ENCODE results near the gene KRT5. TPM values are rescaled to one million over a fixed set of nuclear protein-coding genes. Genes with fewer than 3 reads are reported as not detected.

The KRT5 gene
- total and polyA plus RNA-seq, 10 donors = 0.23 to 1.9 (median 0.96) TPM; not detected in 3

- Histone ChIP-seq H3K9me3 (no peaks in the 10 kb centered on the region), H3K4me1 (no peaks in the 10 kb centered on the region), H3K36me3 (no peaks in the 10 kb centered on the region), H3K27me3 (replicated peaks in 1 of 7) (peaks cover 0 to 10% (median 0%) of the 10 kb centered on the region in 7 donors), H3K4me3 (no peak overlapping the region), H3K27ac (no peak overlapping the region)
- no peak for DNase-seq
- 73 to 85% (median 74%) methylated on average over 8 of the region's 8 CpGs for WGBS, 5 donors
- no peak for TF ChIP-seq POLR2A (IDR thresholded peaks at IDR 0.05)
- TF ChIP-seq POLR2AphosphoS5 (IDR thresholded peaks at IDR 0.05) = no peak
- no peak for TF ChIP-seq CTCF (IDR thresholded peaks at IDR 0.05 in 8 of 11, conservative IDR thresholded peaks at IDR 0.05 in 3 of 11)
- intact Hi-C loops (cut with DNase I; ENCODE audit: low total_unique reads) = no loop called here
These were observed 6.3 kb upstream of the KRT5 start for GRCh38 chr12:52526511-52526951.

- intact Hi-C loops (cut with DNase I; ENCODE audit: low total_unique reads) = no loop called here
- H3K9me3 ChIP-seq = no peaks in the 10 kb centered on the region
- H3K4me3 ChIP-seq = no peak overlapping the region
- no peaks in the 10 kb centered on the region for H3K4me1 ChIP-seq
- DNase-seq = no peak
- no peak overlapping the region for H3K27ac ChIP-seq
- TF ChIP-seq CTCF (IDR thresholded peaks at IDR 0.05 in 8 of 11, conservative IDR thresholded peaks at IDR 0.05 in 3 of 11) = no peak
- TF ChIP-seq POLR2AphosphoS5 (IDR thresholded peaks at IDR 0.05) = no peak
- no peaks in the 10 kb centered on the region for H3K36me3 ChIP-seq
- H3K27me3 ChIP-seq (replicated peaks in 1 of 7) = peaks cover 0 to 10% (median 0%) of the 10 kb centered on the region in 7 donors
- WGBS, 5 donors = 76 to 90% (median 79%) methylated on average over 11 to 13 of the region's 13 CpGs
These were observed 5.7 kb upstream of the KRT5 start for GRCh38 chr12:52525661-52526499.

- Histone ChIP-seq H3K4me3 (no peak overlapping the region), H3K9me3 (no peaks in the 10 kb centered on the region), H3K4me1 (no peaks in the 10 kb centered on the region), H3K27me3 (replicated peaks in 1 of 7) (peaks cover 0 to 15% (median 0%) of the 10 kb centered on the region in 7 donors), H3K36me3 (no peaks in the 10 kb centered on the region), H3K27ac (no peak overlapping the region)
- 69 to 88% (median 79%) methylated on average over 5 of the region's 5 CpGs for WGBS, 5 donors
- TF ChIP-seq POLR2A (IDR thresholded peaks at IDR 0.05) = no peak
- no peak for TF ChIP-seq CTCF (IDR thresholded peaks at IDR 0.05 in 8 of 11, conservative IDR thresholded peaks at IDR 0.05 in 3 of 11)
- no peak for TF ChIP-seq POLR2AphosphoS5 (IDR thresholded peaks at IDR 0.05)
- intact Hi-C loops (cut with DNase I; ENCODE audit: low total_unique reads) = no loop called here
- DNase-seq = no peak
These were observed 4.9 kb upstream of the KRT5 start for GRCh38 chr12:52524898-52525591.

Measured in spleen (tissue), 11 donors.